ENCODE data around the gene SLC25A10. TPM values are rescaled to one million over a fixed set of nuclear protein-coding genes. Genes with fewer than 3 reads are reported as not detected.

SLC25A10 gene
- total RNA-seq, 6 donors from 2014 or later = 9.9 to 20.2 (median 12.7) TPM

DNA sequence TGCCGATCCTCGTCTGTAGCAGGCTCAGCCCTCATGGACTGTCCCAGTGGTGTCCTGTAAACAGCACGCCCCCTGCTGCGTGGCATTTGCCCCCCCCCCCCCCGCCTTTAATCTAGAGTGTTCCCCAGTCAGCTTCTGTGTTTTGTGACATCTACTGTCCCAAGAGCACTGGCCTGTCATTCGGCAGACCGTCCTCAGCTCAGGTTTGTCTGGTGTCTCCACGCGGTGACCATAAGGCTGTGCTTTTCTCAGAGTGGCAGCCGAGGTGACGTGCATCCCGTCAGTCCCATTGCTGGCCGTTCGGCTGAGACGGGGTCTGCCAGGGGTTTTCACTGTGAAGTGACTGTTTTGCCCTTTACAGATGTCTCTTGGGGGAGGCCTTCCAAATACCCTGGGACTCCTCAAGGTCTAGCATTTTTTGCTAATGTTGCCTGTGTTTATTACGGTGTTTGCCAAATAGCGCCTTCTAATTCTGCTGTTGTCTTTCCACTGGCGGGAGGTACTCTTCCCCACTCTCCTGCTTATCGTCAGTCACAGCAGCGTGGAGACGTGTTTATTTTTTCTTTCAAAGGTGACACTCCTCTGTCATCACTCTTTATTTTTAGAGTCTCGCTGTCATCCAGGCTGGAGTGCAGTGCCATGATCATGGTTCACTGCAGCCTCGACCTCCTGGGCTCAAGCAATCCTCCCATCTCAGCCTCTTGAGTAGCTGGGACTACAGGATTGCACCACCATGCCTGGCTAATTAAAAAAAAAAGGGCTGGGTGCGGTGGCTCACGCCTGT lies 14.6 kb upstream of the SLC25A10 start:
- Histone ChIP-seq H3K27me3 (no peaks in the 10 kb centered on the region), H3K4me3 (no peak overlapping the region), H3K4me1 (peaks cover 17 to 20% (median 19%) of the 10 kb centered on the region in 4 donors), H3K9me3 (no peaks in the 10 kb centered on the region), H3K36me3 (peaks cover 37 to 93% (median 85%) of the 10 kb centered on the region in 4 donors), H3K27ac (no peak overlapping the region)
- DNase-seq (peak in 1 of 2 donors; percentile 19), ATAC-seq (ENCODE audit: low FRiP score in 2 of 2) (no peak)
- 87 to 91% methylated on average over 24 to 25 of the region's 25 CpGs for WGBS, 2 donors
- no peak for TF ChIP-seq POLR2A (IDR thresholded peaks at IDR 0.05)
- TF ChIP-seq, protein P1, sequence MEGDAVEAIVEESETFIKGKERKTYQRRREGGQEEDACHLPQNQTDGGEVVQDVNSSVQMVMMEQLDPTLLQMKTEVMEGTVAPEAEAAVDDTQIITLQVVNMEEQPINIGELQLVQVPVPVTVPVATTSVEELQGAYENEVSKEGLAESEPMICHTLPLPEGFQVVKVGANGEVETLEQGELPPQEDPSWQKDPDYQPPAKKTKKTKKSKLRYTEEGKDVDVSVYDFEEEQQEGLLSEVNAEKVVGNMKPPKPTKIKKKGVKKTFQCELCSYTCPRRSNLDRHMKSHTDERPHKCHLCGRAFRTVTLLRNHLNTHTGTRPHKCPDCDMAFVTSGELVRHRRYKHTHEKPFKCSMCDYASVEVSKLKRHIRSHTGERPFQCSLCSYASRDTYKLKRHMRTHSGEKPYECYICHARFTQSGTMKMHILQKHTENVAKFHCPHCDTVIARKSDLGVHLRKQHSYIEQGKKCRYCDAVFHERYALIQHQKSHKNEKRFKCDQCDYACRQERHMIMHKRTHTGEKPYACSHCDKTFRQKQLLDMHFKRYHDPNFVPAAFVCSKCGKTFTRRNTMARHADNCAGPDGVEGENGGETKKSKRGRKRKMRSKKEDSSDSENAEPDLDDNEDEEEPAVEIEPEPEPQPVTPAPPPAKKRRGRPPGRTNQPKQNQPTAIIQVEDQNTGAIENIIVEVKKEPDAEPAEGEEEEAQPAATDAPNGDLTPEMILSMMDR (IDR thresholded peaks at IDR 0.05) = no peak
- no peak for TF ChIP-seq POLR2AphosphoS5 (IDR thresholded peaks at IDR 0.05)
- no peak for TF ChIP-seq EP300 (IDR thresholded peaks at IDR 0.05)

DNA sequence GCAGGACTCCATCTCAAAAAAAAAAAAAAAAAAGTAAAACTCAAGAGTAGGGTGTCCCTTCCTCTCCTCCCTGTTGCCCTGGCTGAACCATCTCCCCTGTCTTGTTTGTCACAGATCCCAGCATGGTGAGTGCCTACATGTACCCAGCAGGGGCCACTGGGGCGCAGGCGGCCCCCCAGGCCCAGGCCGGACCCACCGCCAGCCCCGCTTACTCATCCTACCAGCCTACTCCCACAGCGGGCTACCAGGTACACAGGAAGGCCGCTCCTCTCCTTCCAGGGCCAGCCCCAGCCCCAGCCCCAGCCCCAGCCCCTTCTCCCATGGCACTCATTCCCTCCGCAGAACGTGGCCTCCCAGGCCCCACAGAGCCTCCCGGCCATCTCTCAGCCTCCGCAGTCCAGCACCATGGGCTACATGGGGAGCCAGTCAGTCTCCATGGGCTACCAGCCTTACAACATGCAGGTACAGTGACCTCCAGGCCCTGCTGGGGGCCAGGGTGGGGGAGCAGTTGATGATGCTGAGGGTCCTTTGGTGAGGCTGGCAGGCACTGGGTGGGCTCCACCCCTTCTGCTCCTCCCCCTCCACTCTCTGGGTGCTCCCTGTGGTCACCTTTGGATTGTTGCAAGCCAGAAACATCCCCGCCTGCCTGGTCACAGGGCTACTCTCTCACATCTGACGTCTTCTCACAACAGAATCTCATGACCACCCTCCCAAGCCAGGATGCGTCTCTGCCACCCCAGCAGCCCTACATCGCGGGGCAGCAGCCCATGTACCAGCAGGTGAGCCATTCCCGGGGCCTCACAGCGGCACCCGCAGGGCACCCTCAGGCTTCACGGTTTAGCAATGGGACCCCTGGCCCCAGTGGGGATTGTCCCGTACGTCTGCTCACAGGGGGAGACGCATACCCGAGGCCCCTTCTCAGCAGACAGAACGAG lies 11.5 kb upstream of the SLC25A10 start:
- Histone ChIP-seq H3K4me3 (no peak overlapping the region), H3K27ac (no peak overlapping the region), H3K36me3 (peaks cover 16 to 65% (median 56%) of the 10 kb centered on the region in 4 donors), H3K9me3 (no peaks in the 10 kb centered on the region), H3K27me3 (no peaks in the 10 kb centered on the region), H3K4me1 (peaks cover 24 to 35% (median 30%) of the 10 kb centered on the region in 4 donors)
- TF ChIP-seq POLR2A (IDR thresholded peaks at IDR 0.05) = no peak
- TF ChIP-seq, protein P1 (IDR thresholded peaks at IDR 0.05) = no peak
- ATAC-seq (ENCODE audit: low FRiP score in 2 of 2) = no peak
- WGBS, 2 donors = 88 to 92% methylated on average over 15 to 21 of the region's 25 CpGs
- peak in 1 of 2 donors; percentile 73 for DNase-seq

DNA sequence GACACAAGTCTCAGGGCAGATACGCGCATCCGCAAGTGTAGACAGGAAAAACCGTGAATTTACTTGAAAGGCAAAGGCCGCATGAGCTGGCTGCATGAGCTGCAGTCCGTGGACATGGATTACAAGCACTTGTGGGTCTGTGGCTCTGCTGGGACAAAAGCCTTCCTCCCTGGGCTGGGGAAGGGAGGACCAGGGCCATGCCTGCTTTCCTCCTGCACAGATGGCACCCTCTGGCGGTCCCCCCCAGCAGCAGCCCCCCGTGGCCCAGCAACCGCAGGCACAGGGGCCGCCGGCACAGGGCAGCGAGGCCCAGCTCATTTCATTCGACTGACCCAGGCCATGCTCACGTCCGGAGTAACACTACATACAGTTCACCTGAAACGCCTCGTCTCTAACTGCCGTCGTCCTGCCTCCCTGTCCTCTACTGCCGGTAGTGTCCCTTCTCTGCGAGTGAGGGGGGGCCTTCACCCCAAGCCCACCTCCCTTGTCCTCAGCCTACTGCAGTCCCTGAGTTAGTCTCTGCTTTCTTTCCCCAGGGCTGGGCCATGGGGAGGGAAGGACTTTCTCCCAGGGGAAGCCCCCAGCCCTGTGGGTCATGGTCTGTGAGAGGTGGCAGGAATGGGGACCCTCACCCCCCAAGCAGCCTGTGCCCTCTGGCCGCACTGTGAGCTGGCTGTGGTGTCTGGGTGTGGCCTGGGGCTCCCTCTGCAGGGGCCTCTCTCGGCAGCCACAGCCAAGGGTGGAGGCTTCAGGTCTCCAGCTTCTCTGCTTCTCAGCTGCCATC lies 10.6 kb upstream of the SLC25A10 start:
- H3K4me3 ChIP-seq = peak overlapping the region in 3 of 4 donors; percentile 77 to 98 (median 89)
- ATAC-seq (ENCODE audit: low FRiP score in 2 of 2) (no peak), DNase-seq (peak in 1 of 2 donors; percentile 64)
- H3K27me3 ChIP-seq = no peaks in the 10 kb centered on the region
- H3K36me3 ChIP-seq = peaks cover 15 to 65% (median 54%) of the 10 kb centered on the region in 4 donors
- TF ChIP-seq POLR2A (IDR thresholded peaks at IDR 0.05) = no peak
- TF ChIP-seq POLR2AphosphoS5 (IDR thresholded peaks at IDR 0.05) = no peak
- TF ChIP-seq, protein P1 (IDR thresholded peaks at IDR 0.05) = no peak
- no peak for TF ChIP-seq EP300 (IDR thresholded peaks at IDR 0.05)
- peak overlapping the region in 1 of 4 donors; percentile 4 for H3K27ac ChIP-seq
- peaks cover 24 to 35% (median 30%) of the 10 kb centered on the region in 4 donors for H3K4me1 ChIP-seq
- 77 to 90% methylated on average over 18 to 21 of the region's 23 CpGs for WGBS, 2 donors
- H3K9me3 ChIP-seq = no peaks in the 10 kb centered on the region

DNA sequence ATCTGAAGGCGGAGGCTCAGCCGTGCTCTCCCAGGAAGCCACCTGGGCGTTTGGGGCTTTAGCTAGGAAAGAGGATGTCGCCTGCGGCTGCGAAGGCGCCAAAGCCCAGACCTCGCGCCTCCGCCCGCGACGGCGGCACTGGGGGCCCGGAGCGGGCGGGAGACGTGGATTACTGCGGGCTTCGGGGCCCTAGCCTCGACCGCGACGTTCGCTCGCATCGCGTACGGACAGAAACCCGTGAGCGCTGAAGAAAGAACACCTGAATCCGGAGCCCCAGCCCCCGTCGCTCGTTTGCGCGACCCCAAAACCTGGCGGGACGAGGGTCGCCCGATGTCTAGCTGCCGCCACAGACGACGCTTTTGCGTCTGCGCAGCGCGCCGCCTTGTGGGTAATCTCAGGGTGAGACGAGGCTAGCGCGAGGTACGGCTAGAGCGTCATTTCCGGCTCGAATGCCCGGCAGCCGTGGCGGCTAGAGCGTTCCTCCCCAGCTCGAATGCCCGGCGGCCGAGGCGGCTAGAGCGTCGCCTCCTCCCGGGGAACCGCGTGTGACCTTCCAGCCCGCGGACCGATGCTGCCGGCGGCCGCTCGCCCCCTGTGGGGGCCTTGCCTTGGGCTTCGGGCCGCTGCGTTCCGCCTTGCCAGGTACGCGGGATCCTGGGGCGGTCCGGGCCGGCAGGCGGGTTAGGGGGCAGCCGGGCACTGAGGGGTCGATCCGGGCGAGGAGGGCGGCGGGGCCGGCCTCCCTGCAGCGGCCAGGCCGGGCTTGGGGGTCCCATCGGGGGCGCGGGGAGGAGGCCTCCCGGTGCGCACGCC lies 8.9 kb upstream of the SLC25A10 start, which contains the start of gene MRPL12:
TSS of gene MRPL12 (plus strand) at position 434 of the 813 bp plus-strand sequence. CDS start at position 569, 135 bp downstream.
- Histone ChIP-seq H3K36me3 (peaks cover 16 to 65% (median 50%) of the 10 kb centered on the region in 4 donors), H3K4me1 (peaks cover 24 to 35% (median 30%) of the 10 kb centered on the region in 4 donors), H3K9me3 (no peaks in the 10 kb centered on the region), H3K27ac (peak within 1 kb of the TSS; percentile 85 to 97 (median 90)), H3K4me3 (peak within 1 kb of the TSS; percentile 61 to 98 (median 83)), H3K27me3 (no peaks in the 10 kb centered on the region)
- DNase-seq (peak; percentile 95 to 97), ATAC-seq (ENCODE audit: low FRiP score in 2 of 2) (peak; percentile 94 to 98)
- TF ChIP-seq POLR2AphosphoS5 (IDR thresholded peaks at IDR 0.05) (peak; percentile 96 to 97), POLR2A (IDR thresholded peaks at IDR 0.05) (peak in 3 of 4 donors; percentile 75 to 90 (median 84)), EP300 (IDR thresholded peaks at IDR 0.05) (peak in 1 of 4 donors; percentile 85)
- TF ChIP-seq, protein P1 (IDR thresholded peaks at IDR 0.05) = peak in 4 of 6 experiments; percentile 59 to 80 (median 71)
- WGBS, 2 donors = 0 to 1% methylated on average over 18 to 30 of the region's 102 CpGs

Data from upper lobe of left lung (tissue), 6 donors.